ENCODE measurements around the gene PI4KA.
"Not testable (repeated sequence)": the region's sequence is repeated elsewhere in the genome, so short reads cannot be mapped to it uniquely, and the experiment has no call there.

Gene PI4KA

DNA sequence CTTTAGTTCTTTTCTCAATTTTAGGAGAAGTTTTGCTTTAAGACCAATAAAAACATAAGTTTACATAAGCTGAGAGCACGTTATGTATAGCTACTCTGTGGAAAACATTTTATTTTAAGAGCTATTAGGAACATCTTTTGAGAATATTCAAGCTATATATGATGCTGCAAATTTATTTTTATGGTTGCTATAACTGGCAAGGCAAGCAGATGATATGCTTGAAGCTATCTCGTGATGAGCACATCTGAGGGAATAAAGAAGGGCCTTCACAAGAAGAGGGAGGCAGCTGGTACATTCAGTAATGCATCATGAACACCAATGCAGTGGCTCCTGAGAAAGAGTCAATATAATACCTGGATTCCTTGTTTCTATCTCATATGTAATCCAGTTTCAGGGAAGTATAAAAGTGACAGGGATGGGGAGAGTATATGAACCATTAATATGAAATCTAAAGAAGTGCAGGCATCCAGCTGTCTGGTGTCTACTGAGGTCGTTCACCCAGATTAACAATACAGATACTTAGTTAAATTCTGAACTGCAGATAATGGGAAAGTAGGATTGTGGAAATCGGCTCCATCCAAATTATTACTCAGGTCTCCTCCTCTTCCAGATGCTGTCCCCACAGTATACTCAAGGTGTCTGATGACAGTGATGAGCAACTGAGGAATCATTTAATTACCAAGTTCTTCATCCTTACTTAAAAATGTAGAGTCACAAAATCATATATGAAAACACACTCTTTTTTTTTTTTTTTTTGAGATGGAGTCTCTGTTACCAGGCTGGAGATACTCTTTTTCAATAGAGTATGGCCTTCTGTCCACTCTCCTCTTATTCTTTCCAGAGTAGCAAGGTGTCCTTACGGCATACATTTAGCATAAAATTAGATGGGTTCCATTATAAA, 185.1 kb downstream of the PI4KA start:
- no peaks in the 10 kb centered on the region; the same call in 1 of the 2 replicates for H3K4me1 ChIP-seq

GRCh38 chr22:20672732-20673131, 185.9 kb downstream of the PI4KA start:
- peaks cover 13% of the 10 kb centered on the region for H3K27me3 ChIP-seq (ENCODE audit: low read depth)
- H3K4me3 ChIP-seq, result no peak overlapping the region
- in situ Hi-C loops (cut with MboI; ENCODE audit: low sequenced_read_pairs), result no loop called here
- H3K9me3 ChIP-seq, result no peaks in the 10 kb centered on the region; the same call in 1 of the 2 replicates
- H3K36me3 ChIP-seq (replicated peaks), result no peaks in the 10 kb centered on the region
- no peak for DNase-seq (ENCODE audit: low spot score in 2 of 2)
- no peaks in the 10 kb centered on the region; the same call in 1 of the 2 replicates for H3K4me1 ChIP-seq

More for the DNA sequence above, 185.1 kb downstream of the PI4KA start:
- Histone ChIP-seq H3K27me3 (ENCODE audit: low read depth) (peaks cover 13% of the 10 kb centered on the region), H3K36me3 (replicated peaks) (no peaks in the 10 kb centered on the region), H3K4me3 (no peak overlapping the region), H3K9me3 (no peaks in the 10 kb centered on the region; the same call in 1 of the 2 replicates)
- in situ Hi-C loops (cut with MboI; ENCODE audit: low sequenced_read_pairs), result no loop called here
- DNase-seq (ENCODE audit: low spot score in 2 of 2), result no peak

DNA sequence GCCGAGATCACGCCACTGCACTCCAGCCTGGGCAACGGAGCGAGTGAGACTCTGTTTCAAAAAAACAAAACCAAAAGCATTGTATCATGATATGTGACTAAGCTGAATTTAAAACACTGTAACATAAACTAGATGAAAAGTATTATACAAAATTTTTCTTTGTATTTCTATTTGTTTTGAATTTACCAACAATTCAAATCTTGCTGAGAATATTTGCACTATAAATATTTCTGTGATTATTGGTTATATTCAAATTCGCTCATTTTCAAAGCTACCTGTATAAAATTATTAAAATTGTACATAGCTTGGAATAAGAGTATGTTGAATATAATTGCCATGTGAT, 186.6 kb downstream of the PI4KA start:
- Histone ChIP-seq H3K36me3 (replicated peaks) (no peaks in the 10 kb centered on the region), H3K9me3 (no peaks in the 10 kb centered on the region; the same call in 1 of the 2 replicates), H3K27me3 (ENCODE audit: low read depth) (peaks cover 13% of the 10 kb centered on the region), H3K4me3 (no peak overlapping the region), H3K4me1 (no peaks in the 10 kb centered on the region; the same call in 1 of the 2 replicates)
- DNase-seq (ENCODE audit: low spot score in 2 of 2), result no peak
- in situ Hi-C loops (cut with MboI; ENCODE audit: low sequenced_read_pairs), result no loop called here

DNA sequence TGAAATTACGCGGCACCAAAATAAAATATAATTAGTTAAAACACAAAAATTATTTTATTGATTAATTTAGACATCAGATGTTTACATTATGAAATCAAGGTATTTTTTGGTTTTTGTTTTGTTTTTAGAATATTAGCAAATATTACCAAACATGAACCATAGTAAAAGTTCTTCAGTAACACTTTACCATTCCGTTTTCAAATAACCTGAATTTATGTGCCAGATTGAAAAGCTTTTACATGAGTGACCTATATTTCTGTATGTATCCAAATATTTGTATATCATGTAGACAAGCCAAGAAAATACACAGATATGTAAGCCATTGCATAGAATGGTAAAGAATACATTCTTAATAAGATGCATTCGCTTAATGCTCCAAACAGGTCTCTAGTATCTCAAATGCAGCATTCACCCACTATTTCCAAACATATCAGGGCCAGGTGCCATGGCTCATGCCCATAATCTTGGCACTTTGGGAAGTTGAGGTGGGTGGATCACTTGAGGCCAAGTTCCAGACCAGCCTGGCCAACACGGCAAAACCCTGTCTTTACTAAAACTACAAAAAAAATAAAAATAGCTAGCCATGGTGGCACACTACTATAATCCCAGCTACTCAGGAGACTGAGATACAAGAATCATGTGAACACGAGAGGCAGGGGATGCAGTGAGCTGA, 187.1 kb downstream of the PI4KA start:
- DNase-seq (ENCODE audit: low spot score in 2 of 2), result no peak
- in situ Hi-C loops (cut with MboI; ENCODE audit: low sequenced_read_pairs), result no loop called here
- Histone ChIP-seq H3K4me3 (no peak overlapping the region), H3K9me3 (no peaks in the 10 kb centered on the region; the same call in 1 of the 2 replicates), H3K36me3 (replicated peaks) (no peaks in the 10 kb centered on the region), H3K4me1 (no peaks in the 10 kb centered on the region; the same call in 1 of the 2 replicates), H3K27me3 (ENCODE audit: low read depth) (peaks cover 13% of the 10 kb centered on the region)

DNA sequence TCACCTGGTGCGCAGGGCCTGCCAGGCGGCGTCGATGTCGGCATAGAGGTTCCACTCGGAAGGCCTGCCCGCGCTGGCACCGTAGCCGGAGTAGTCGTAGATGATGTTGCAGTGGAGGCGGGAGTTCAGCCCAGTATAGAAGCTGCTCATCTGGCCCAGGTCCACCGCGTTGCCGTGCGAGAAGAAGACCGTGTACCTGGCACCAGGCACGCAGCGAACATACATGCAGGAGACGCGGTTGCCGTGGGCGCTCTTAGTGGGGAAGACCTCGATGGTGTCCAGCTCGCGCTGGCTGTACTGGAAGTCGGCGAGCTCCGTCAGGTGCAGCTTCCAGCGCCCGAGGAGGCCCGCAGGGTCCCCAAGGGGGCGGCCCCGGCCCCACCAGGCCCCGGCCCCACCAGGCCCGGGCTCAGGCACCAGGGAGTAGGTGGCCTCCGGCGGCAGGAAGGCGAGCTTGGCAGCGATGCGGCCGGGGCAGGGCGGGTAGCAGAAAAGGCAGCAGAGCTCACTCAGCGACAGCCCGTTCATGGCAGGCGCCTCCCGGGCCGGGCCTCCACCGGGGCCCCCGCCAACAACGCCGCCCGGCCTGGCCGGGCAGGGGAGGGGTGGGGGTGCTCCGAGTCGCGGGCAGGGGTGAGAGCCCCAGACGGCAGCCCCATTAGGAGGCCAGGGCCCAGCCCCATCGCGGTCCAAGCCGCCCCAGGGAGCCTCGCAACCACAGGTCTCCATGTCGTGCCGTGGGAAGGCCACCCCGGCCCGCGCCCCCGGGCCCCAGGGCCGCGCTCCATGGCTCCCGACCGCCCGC, 188.0 kb downstream of the PI4KA start:
- in situ Hi-C loops (cut with MboI; ENCODE audit: low sequenced_read_pairs); H3K9me3 ChIP-seq; H3K4me3 ChIP-seq; H3K36me3 ChIP-seq (replicated peaks); H3K4me1 ChIP-seq; DNase-seq (ENCODE audit: low spot score in 2 of 2): not testable (repeated sequence)
- peaks cover 13% of the 10 kb centered on the region for H3K27me3 ChIP-seq (ENCODE audit: low read depth)

DNA sequence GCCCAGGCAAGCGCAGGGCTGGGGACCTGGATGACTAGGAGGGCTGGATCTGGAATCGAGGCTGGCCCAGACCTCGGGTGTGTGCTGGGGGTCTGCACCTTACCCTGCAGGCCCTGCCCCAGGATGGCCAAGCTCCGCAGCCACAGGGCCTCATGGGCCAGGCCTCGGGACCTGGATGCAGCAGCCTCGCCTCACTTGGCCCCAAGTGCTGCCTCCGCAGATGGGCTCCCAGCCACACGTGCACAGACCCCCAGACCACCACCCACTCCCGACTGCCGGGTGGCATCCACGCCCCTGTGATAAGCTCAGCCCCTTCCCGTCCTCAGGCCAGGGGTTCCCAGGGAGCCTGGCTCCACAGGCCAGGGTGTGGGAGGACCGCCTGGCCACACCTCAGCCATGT, 188.7 kb downstream of the PI4KA start:
- H3K27me3 ChIP-seq (ENCODE audit: low read depth), result peaks cover 13% of the 10 kb centered on the region
- H3K36me3 ChIP-seq (replicated peaks); DNase-seq (ENCODE audit: low spot score in 2 of 2); H3K9me3 ChIP-seq; H3K4me1 ChIP-seq; in situ Hi-C loops (cut with MboI; ENCODE audit: low sequenced_read_pairs); H3K4me3 ChIP-seq: not testable (repeated sequence)

- H3K4me3 ChIP-seq; H3K36me3 ChIP-seq (replicated peaks); DNase-seq (ENCODE audit: low spot score in 2 of 2); H3K9me3 ChIP-seq; H3K4me1 ChIP-seq; in situ Hi-C loops (cut with MboI; ENCODE audit: low sequenced_read_pairs): not testable (repeated sequence)
- H3K27me3 ChIP-seq (ENCODE audit: low read depth), result peaks cover 13% of the 10 kb centered on the region
Measured at GRCh38 chr22:20669471-20669870, 189.1 kb downstream of the PI4KA start.

DNA sequence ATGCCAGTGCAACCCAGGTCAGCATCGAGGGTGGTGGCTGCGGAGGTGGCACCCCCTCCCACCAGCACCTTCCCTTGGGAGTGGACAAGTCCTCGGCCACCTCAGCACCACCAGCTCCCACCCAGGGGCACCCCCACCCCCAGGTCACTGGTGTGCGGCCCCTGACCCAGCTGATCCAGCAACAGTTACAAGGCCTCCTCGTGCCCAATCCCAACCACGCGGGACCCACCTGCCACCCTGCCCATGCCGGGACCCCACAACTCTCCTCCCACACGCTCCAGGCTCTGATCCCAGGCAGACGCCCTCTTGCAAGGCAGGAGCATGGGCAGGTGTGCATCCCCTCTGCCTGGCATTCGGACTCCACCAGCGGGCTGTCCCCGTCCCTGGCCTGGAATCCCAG, 189.8 kb downstream of the PI4KA start:
- in situ Hi-C loops (cut with MboI; ENCODE audit: low sequenced_read_pairs); DNase-seq (ENCODE audit: low spot score in 2 of 2); H3K36me3 ChIP-seq (replicated peaks); H3K9me3 ChIP-seq; H3K4me3 ChIP-seq; H3K4me1 ChIP-seq: not testable (repeated sequence)
- peaks cover 13% of the 10 kb centered on the region for H3K27me3 ChIP-seq (ENCODE audit: low read depth)

- H3K4me3 ChIP-seq; H3K9me3 ChIP-seq; H3K27me3 ChIP-seq (ENCODE audit: low read depth); H3K4me1 ChIP-seq; H3K36me3 ChIP-seq (replicated peaks); DNase-seq (ENCODE audit: low spot score in 2 of 2); in situ Hi-C loops (cut with MboI; ENCODE audit: low sequenced_read_pairs): not testable (repeated sequence)
Measured at GRCh38 chr22:20668226-20668625, 190.4 kb downstream of the PI4KA start.

DNA sequence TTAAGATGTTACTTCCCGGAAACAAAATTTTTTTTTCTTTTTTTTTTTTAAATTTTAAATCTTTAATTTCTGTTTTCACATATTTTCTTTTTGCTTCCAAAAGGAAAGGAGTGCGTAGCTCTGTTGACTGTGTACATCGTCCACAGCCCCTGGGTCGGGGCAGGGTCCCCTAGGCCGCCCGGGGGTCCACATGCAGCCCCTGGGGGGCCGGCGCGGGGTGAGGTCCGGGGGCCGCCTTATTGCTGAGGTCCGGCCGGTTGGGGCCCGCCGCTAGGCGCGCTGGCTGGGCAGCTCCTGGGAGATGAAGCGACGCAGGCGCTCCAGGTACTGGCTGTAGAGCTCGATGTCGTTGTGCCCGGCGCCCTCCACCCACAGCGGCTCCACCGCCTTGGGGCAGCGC, 191.1 kb downstream of the PI4KA start:
- H3K9me3 ChIP-seq; DNase-seq (ENCODE audit: low spot score in 2 of 2); H3K27me3 ChIP-seq (ENCODE audit: low read depth); H3K36me3 ChIP-seq (replicated peaks); in situ Hi-C loops (cut with MboI; ENCODE audit: low sequenced_read_pairs); H3K4me1 ChIP-seq; H3K4me3 ChIP-seq: not testable (repeated sequence)

GRCh38 chr22:20666560-20666959, 192.1 kb downstream of the PI4KA start:
- Histone ChIP-seq H3K9me3 (no peaks in the 10 kb centered on the region), H3K27me3 (ENCODE audit: low read depth) (no peaks in the 10 kb centered on the region), H3K4me3 (no peak overlapping the region), H3K4me1 (no peaks in the 10 kb centered on the region; the same call in 1 of the 2 replicates), H3K36me3 (replicated peaks) (no peaks in the 10 kb centered on the region)
- no peak for DNase-seq (ENCODE audit: low spot score in 2 of 2)
- in situ Hi-C loops (cut with MboI; ENCODE audit: low sequenced_read_pairs), result no loop called here

DNA sequence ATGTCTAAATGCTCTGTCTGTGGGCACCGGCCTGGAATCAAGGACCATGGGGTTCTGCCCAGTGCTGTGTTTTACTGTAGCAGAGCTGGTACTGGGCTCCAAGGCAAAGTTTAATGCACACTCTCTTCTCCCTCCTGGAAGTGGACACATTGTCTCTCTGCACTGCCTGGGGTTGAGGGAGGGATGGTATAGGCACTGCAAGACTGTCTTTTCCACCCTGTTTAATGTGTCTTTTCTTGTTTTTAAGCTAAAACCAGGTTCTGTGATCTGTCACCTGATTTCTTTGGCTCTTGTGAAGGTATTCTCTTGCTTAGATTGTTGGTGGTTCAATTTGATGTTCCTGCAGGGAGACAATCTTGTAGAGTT, 194.0 kb downstream of the PI4KA start:
- Histone ChIP-seq H3K9me3 (no peaks in the 10 kb centered on the region), H3K4me1 (no peaks in the 10 kb centered on the region; the same call in 1 of the 2 replicates), H3K4me3 (no peak overlapping the region), H3K27me3 (ENCODE audit: low read depth) (peaks cover 6% of the 10 kb centered on the region), H3K36me3 (replicated peaks) (no peaks in the 10 kb centered on the region)
- DNase-seq (ENCODE audit: low spot score in 2 of 2), result no peak
- in situ Hi-C loops (cut with MboI; ENCODE audit: low sequenced_read_pairs), result no loop called here

DNA sequence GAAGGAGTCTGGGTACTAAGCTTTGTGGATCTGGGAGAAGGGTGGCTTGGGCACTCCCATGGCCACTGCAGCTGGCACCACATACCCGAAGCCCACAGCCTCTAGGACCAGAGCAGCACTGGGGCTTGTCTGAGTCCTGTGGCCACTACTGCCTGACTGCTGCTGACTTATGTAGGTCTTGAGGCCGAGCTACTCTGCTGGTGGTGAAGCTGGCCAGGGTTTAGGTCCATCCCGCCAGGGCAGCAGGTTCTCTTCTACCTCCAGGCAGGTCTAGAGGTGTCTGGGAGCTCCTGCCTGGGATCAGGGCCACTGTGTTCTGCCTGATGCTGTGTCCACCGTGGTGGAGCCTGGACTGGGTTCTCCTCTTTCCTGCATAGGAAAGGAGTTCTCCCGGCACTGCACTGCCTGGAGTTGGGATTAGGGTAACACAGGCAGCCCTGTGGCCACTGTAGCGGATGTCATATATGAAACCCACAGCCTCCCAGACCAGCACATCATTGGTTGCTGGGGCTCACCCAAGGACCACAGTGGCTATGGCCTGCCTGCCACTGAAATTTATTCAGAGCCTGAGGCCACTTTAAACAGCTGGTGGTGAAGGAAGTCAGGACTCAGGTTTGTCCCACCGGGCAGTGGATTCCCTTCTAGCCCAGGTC, 194.5 kb downstream of the PI4KA start:
- peaks cover 7% of the 10 kb centered on the region for H3K27me3 ChIP-seq (ENCODE audit: low read depth)
- DNase-seq (ENCODE audit: low spot score in 2 of 2), result no peak
- in situ Hi-C loops (cut with MboI; ENCODE audit: low sequenced_read_pairs), result no loop called here
- H3K4me1 ChIP-seq, result no peaks in the 10 kb centered on the region; the same call in 1 of the 2 replicates
- H3K36me3 ChIP-seq (replicated peaks), result no peaks in the 10 kb centered on the region
- no peak overlapping the region for H3K4me3 ChIP-seq
- no peaks in the 10 kb centered on the region for H3K9me3 ChIP-seq

Measured in HAP-1 (cell line).